ENCODE data around the gene SRPX2.
"Not testable (repeated sequence)": the region's sequence is repeated elsewhere in the genome, so short reads cannot be mapped to it uniquely, and the experiment has no call there.

SRPX2 gene

DNA sequence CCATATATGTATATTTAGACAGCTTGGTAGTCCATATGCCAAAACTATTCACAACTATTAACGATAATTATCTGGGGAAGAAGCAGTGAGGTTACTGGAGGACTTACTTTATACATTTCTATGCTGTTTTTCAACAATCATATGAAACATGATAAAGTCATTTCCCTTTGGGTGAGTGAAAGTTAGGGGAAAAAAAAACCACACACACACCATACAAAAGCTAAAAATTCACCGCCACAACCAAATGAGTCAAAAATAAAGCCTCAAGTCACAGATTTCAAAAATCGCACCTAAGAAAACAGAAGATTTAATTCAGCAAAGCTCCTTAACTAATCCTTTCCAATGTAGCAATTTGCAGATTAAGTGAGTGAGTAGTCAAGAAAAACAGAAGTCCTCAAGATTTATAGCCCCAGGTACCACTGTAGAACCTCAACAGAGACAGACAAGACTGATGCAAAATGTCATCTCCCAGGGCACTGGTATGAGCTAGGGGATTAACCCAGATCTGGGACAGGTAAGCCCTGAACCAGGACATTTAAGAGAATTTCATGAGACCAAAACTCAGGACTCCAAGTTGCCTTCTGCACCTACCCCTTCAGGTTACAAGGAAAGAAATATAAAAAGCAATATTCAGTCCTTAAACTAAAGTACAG is 52.8 kb downstream of the SRPX2 start:
- DNase-seq (ENCODE audit: low read depth), result no peak

DNA sequence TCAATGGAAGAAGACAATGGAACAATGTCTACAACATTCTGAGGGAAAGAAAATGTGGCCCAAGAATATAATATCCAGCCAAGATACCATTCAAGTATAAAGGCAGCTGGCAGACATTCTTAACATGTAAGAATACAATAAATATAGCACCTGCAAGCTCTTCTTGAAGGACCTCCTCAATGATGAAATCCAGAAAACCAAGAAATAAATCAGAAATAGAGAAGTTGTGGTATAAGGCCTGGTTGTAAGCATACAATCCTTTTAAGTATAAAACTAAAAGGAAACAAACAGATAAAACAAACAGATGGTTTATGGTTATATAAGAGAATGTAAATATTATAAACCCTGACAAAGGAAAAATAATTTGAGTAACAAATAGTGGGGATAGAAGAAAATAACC is 54.6 kb downstream of the SRPX2 start:
- no peak for DNase-seq (ENCODE audit: low read depth)

DNA sequence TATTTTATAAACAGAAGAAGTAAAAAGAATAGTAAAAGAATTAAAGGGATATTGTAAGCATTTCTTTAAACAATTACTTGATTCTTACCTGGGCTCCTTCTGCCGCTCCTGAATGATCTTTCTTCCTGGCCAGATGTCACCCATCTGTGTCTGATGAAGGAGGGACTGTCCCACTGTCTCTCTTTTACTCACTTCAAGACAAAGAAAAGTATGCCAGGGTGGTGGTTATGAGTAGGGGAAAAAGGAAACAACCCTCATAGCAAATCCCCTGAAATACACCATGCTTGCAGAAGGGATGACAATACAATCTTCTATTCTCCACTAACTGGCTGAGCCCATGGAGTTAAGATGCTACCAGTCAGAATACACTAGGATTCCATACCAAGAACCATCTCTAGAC is 56.8 kb downstream of the SRPX2 start:
- DNase-seq (ENCODE audit: low read depth), result no peak

DNA sequence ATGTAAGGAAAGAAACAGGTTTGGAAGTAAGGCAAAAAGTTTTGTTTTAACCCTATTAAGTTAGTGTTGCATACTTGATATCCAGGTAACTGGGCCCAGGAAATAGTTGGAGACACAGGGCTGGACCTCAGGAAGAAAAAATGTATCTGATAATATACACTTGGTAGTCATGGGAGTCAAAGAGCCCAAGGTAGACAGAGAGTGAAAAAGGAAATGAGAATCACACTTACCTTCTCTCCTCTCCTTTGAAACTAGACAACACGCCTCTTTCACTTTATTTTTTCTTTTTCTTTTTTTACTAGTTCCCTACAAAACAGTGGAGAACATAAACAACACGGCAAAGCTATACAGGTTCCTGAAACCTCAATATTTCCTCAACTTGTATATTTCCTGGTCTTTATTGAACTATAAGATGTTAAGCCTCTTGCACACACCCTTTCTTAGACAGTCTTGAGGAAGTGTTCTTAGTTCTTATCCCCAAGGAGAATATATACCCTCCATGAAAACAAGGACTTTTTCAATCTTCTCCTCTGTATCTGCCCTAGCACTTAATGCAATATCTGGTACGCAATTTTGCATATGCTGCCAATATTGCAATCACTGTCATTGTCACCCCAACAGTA is 60.7 kb downstream of the SRPX2 start:
- DNase-seq (ENCODE audit: low read depth), result no peak

DNA sequence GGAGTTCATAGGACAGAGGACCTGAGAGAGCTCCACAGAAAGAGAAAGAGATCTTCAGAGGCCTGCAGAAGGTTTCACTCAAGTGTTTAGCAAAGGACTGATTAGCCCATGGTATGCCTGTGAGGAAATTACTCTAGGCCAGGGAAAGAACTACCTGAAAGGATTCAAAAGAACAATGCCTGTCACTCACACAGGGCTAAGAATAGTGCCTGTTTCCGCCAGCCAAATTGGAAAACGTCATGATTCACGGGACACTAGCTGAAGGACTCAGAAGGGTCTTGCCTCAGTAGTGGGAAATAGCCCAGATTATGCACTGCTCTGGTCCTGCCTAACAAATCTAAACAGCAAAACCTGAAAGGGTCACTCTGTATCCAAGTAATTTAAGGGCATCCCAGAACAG is 66.8 kb downstream of the SRPX2 start:
- no peak for DNase-seq (ENCODE audit: low read depth)

DNA sequence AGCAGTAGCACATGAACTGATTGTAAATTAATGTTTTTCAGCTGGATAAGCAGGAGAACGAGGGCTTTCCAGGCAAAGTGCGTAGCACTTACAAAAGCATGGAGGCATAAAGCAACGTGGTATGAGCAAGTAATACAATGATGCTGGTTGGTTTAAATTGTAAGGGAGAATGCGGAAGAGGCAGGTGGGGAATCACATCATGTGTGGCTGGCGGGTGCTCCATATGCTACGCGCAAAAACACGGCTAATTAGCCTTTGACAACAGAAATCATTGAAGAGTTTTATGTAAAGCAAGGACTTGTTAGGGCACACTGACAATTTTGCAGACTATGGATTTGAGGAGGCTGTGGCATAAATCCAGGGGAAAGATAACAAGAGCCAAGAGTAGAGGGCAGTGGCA is 73.4 kb downstream of the SRPX2 start:
- no peak for DNase-seq (ENCODE audit: low read depth)

DNA sequence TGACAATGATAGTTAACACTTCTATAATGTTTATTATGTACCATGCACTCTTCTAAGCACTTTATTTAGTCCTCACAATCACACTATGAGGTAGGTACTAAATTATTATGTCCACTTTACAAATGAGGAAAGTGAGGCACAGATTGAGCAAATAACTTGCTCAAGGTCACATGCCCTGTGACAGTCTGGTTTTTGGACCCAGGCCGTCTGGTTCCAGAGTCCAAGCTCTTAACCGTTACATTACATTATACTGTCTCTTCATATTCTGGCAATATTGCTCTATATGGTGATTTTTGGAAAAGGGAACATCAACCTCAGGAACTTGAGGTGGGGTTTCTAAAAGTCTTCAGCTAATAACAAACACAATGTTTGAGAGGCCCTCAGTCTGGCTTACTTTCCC is 75.1 kb downstream of the SRPX2 start:
- DNase-seq (ENCODE audit: low read depth), result no peak

DNA sequence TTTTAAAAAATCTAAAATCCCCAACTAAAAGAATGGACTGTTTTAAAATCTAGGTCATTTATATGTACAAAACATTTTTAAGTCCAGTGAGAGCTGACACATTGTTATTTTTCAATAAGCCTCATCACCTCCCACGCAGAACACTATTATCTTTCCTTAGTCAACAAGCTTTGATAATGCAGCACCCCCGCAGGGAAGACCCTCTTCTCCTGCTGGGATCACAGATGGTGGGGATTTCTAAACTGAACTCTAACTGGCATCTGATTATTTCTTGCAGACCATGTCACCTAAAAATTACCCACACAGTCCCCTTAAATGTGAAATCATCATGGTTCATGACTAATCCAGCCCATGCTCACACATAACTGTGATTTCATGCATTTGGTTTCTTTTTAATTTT is 76.3 kb downstream of the SRPX2 start:
- DNase-seq (ENCODE audit: low read depth), result no peak

DNA sequence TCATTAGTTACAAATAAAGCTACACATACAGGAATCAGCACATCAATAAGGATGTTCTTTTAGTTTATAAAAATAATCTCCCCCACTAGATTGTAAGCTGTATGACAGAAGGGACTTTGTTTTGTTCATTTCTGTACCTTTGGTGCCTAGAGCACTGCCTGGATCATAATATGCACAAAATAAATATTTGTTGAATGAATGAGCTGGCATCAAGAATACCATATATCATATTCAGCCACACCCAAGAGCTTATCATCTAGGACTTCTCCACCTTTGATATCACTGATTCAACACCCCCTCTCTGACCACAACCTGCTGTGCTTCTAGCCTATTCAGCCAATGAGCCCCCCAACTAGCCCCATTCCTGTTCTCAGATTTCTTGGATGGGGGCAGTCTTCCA is 77.3 kb downstream of the SRPX2 start:
- DNase-seq (ENCODE audit: low read depth), result no peak

DNA sequence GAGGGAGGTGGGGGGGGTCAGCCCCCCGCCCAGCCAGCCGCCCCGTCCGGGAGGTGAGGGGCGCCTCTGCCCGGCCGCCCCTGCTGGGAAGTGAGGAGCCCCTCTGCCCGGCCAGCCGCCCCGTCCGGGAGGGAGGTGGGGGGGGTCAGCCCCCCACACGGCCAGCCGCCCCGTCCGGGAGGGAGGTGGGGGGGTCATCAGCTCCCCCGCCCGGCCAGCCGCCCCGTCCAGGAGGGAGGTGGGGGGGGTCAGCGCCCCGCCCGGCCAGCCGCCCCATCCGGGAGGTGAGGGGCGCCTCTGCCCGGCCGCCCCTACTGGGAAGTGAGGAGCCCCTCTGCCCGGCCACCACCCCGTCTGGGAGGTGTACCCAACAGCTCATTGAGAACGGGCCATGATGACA is 80.0 kb downstream of the SRPX2 start:
- not testable (repeated sequence) for DNase-seq (ENCODE audit: low read depth)
